Globus pallidus (tissue), 1 donor: Measurements from ENCODE around the gene COL15A1.
A peak's percentile ranks its signal among the peaks of the same experiment; 100 is the strongest.

ENCODE experiments used
- DNase-seq: peaks from one replicate; pipeline ENCODE4 v3.0.0-alpha.2; 2015; ENCODE audit warnings: low spot score

COL15A1 gene

GRCh38 chr9:99015448-99015847, 71.7 kb downstream of the COL15A1 start:
- no peak for DNase-seq

- no peak for DNase-seq
Observed at GRCh38 chr9:99015890-99016289, 72.2 kb downstream of the COL15A1 start.

GRCh38 chr9:99016681-99017387, 73.1 kb downstream of the COL15A1 start:
- DNase-seq = no peak

GRCh38 chr9:99018653-99019052, 74.9 kb downstream of the COL15A1 start:
- no peak for DNase-seq

GRCh38 chr9:99019510-99020331, 76.0 kb downstream of the COL15A1 start:
- no peak for DNase-seq

- no peak for DNase-seq
Observed at GRCh38 chr9:99020786-99021436, 77.2 kb downstream of the COL15A1 start.

GRCh38 chr9:99021512-99021911, 77.8 kb downstream of the COL15A1 start:
- DNase-seq = no peak

- DNase-seq = no peak
Observed at GRCh38 chr9:99023231-99023630, 79.5 kb downstream of the COL15A1 start.

- DNase-seq = peak; percentile 13
Observed at GRCh38 chr9:99023831-99024230, 80.1 kb downstream of the COL15A1 start.

- no peak for DNase-seq
Observed at GRCh38 chr9:99024959-99025358, 81.3 kb downstream of the COL15A1 start.

GRCh38 chr9:99025616-99026270, 82.0 kb downstream of the COL15A1 start:
- DNase-seq = no peak

- no peak for DNase-seq
Observed at GRCh38 chr9:99026271-99026955, 82.7 kb downstream of the COL15A1 start.

- no peak for DNase-seq
Observed at GRCh38 chr9:99026956-99027298, 83.2 kb downstream of the COL15A1 start.

GRCh38 chr9:99027443-99027842, 83.7 kb downstream of the COL15A1 start:
- no peak for DNase-seq

GRCh38 chr9:99029083-99029645, 85.5 kb downstream of the COL15A1 start:
- DNase-seq = no peak

- DNase-seq = no peak
Observed at GRCh38 chr9:99030092-99030511, 86.4 kb downstream of the COL15A1 start.

GRCh38 chr9:99030610-99031109, 87.0 kb downstream of the COL15A1 start:
- no peak for DNase-seq

- no peak for DNase-seq
Observed at GRCh38 chr9:99031319-99031718, 87.6 kb downstream of the COL15A1 start.

GRCh38 chr9:99031994-99032393, 88.3 kb downstream of the COL15A1 start:
- DNase-seq = no peak

GRCh38 chr9:99034149-99034548, 90.4 kb downstream of the COL15A1 start:
- DNase-seq = no peak

GRCh38 chr9:99035313-99035712, 91.6 kb downstream of the COL15A1 start:
- no peak for DNase-seq
